HG03064 (cell line): ENCODE measurements around the gene LPCAT2.

ENCODE experiments used
- ATAC-seq: cut with Tn5 transposase; IDR thresholded peaks from one replicate; pipeline ENCODE4 v1.9.1; 2021; ENCODE audit warnings: low read depth; ENCODE audit not compliant: unreplicated experiment

The LPCAT2 gene

DNA sequence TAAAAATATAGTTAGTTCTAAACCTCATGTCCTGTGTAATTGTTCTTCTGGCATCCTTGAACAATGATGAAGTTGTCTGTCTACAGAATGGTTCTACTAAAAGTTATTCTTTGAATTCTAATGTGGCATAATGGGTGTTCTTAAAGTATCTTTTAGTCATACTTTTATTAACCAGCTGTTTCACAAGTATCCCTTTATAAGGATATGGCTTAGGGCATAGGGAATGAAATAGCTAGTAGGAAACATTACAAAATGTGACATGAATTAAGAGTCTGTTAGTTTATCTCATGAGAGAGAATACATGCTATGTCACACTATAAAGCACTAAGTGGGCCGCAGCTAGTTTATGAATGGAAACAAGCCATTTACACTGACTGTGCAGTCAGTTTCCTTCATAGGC, 31.3 kb downstream of the LPCAT2 start:
- no peak for ATAC-seq

DNA sequence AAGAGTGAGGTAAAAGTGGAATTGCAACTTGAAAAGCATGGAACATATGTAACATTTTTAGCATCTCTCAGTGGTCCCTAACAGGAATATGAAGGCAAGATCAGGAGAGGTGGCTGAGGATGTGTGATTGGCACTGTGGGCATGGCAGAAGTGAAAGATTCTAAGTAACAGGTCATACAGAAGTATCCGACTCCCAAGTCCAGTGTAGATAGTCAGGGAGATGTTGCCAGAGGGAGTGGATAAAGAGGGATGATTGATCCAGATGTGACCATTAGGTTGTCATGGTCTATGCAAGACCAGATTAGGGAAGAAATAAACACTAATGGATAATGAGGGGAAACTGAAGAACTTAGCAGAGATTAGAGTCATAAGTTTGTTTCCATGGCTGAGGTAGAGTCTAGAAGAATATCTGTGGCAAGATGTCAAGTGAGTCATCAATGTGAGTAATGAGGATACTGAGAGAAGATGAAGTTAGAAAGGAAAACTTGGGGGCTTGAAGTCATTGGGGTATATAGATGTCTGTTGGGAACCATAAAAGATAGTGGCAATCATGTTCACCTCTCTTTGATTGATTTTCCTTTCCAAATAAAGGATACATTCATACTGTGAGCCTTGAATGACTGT, 33.7 kb downstream of the LPCAT2 start:
- ATAC-seq = no peak

DNA sequence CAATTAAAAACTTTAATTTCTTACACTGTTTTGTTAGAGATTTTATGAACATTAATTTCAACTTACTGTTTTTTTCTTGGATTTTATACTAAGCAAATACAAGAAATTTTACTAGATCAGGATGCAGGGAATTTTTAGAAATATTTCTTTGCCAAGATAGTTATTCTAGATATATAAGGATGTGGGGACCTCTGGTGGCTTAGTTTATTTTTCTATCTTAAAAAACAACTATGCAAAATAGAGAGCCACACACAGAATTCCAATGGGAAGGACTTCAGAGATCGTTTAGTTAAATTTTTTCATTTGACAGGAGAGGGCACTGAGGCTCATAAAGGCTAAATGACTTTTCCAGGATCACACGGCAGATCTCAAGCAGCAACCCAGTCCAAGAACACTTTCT, 34.6 kb downstream of the LPCAT2 start:
- no peak for ATAC-seq

- ATAC-seq = no peak
Measured at GRCh38 chr16:55552621-55553020, 43.7 kb downstream of the LPCAT2 start.

DNA sequence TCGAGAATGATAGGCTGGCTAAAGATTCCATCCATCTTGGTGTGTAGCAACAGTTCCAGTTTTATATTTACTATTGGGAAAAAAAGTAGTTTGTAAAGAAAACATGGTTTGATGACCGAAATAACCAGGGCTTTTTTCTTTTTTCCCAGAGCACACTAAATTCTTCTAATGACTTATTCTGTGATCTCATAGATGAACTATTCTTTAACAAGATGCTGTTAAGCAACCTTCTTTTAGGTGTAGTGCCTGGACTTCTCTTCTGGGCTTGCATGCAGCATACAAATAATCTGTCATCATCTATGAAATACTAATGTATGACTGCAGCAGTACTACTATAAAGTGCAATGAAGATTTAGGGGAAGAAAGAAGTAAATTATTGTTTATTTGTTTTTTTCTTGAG, 46.6 kb downstream of the LPCAT2 start:
- no peak for ATAC-seq

- no peak for ATAC-seq
Measured at GRCh38 chr16:55557186-55557585, 48.3 kb downstream of the LPCAT2 start.

- ATAC-seq = no peak
Measured at GRCh38 chr16:55559233-55559632, 50.4 kb downstream of the LPCAT2 start.

GRCh38 chr16:55559933-55560516, 51.2 kb downstream of the LPCAT2 start:
- no peak for ATAC-seq

DNA sequence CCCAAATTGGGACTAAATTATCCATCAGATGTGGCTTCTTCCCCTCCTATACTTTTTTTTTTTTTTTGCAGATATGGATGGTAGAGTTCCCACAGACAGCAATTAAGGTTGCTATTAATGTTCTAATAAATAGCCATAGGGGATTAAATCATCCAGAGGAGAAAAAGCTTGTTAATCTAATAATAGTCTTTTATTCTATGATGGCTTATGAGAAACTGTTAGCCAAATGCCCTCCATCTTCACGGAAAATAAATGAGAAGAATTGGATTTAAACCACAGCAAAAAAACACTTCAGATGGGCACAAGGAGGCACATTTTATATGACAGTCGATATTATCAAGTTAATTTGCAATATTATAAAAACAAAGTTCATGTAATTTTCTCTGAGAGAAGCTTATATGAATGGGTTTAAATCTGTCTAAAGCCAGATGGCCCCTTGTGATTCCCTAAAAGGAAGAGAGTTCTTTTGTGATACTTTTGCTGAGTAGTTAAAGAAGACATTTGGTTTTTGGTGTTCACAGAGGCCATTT, 52.5 kb downstream of the LPCAT2 start:
- ATAC-seq = no peak

GRCh38 chr16:55562936-55563335, 54.1 kb downstream of the LPCAT2 start:
- no peak for ATAC-seq

DNA sequence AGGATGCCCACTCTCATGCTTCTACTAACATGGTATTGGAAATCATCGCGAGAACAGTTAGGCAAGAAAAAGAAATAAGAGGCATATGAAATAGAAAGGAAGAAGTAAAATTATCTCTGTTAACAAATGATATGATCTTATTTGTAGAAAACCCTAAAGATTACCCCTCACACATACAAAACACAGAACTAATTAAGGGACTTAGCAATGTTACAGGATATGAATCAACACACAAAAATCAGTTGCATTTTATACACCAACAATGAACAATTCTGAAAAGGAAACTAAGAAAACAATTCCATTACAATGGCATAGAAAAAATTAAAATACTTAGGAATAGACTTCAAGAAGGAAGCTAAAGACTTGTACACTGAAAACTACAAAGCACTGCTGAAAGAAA, 54.9 kb downstream of the LPCAT2 start:
- ATAC-seq = no peak

- no peak for ATAC-seq
Measured at GRCh38 chr16:55565086-55565485, 56.2 kb downstream of the LPCAT2 start.

DNA sequence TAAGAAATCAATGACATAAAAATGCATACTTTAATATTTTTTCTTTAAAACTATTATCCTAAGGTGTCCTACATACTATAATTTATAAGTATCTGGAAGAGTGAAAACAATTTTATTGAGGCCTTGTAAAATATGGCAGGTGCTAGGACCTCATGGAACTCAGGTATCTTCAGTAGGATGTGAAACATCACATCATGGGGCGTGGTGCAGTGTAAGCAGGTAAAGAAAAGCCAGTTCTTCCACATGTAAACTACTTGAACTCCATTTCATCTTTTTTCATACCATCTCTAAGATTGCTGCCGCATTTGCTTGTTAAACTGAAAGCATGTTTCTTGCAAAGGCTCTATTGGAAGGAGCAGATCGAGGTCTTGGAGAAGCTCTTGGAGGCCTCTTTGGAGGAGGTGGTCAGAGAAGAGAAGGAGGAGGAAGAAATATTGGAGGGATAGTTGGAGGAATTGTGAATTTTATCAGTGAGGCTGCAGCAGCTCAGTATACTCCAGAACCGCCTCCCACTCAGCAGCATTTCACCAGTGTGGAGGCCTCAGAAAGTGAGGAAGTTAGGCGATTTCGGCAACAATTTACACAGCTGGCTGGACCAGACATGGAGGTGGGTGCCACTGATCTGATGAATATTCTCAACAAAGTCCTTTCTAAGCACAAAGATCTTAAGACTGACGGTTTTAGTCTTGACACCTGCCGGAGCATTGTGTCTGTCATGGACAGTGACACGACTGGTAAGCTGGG, 57.7 kb downstream of the LPCAT2 start, which contains the start of gene CAPNS2:
Gene CAPNS2 (plus strand): TSS at position 253 of the 744 bp plus-strand sequence. CDS start 73 bp downstream, at position 326.
- ATAC-seq = no peak

DNA sequence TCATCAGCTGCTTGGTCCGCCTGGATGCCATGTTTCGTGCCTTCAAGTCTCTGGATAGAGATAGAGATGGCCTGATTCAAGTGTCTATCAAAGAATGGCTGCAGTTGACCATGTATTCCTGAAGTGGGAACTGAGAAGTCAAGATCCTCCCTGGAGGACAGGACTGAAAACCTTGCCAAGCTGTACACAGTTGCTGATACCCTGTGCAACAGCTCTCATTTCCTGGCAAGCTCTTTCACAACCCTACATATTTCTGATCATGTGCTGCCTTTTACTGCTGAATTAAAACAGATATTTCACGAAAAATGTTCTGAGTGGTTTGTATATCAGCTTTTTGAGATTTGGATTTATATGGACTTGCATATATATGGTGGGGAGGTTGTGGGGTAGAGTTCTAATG, 58.5 kb downstream of the LPCAT2 start:
- no peak for ATAC-seq

- ATAC-seq = no peak
Measured at GRCh38 chr16:55568207-55568606, 59.3 kb downstream of the LPCAT2 start.

DNA sequence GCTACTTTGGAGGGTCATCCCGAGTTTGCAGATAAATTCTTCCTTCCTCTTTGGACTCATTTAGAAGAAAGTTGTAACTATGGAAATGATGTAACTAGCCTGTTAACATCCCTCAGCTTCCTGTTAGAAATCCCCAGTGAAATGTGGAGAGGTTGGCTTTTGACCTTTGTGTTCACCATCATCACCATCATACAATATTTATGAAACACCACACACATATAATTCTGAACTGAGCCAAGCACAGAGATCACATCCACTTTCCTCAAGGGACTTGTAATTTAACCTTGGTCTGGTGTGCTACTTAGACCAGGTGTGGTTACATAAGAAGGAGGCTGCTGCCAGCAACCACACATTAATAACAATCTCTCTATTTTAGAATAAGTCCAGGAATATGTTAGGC, 60.2 kb downstream of the LPCAT2 start:
- ATAC-seq = no peak

DNA sequence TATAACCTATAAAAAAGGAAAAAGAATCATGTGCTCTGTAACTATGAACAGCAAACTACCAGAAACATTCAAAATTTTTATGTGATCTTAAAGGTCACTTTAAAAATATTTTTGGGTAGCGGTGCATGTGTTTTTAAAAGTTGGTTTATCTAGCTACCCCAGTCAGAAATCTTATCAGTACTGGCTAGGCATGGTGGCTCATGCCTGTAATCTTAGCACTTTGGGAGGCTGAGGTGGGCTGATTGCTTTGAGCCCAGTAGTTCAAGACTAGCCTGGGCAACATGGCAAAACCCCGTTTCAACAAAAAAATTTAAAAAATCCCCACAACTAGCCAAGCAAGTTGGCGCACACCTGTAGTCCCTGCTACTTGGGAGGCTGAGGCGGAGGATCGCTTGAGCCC, 61.3 kb downstream of the LPCAT2 start:
- no peak for ATAC-seq

DNA sequence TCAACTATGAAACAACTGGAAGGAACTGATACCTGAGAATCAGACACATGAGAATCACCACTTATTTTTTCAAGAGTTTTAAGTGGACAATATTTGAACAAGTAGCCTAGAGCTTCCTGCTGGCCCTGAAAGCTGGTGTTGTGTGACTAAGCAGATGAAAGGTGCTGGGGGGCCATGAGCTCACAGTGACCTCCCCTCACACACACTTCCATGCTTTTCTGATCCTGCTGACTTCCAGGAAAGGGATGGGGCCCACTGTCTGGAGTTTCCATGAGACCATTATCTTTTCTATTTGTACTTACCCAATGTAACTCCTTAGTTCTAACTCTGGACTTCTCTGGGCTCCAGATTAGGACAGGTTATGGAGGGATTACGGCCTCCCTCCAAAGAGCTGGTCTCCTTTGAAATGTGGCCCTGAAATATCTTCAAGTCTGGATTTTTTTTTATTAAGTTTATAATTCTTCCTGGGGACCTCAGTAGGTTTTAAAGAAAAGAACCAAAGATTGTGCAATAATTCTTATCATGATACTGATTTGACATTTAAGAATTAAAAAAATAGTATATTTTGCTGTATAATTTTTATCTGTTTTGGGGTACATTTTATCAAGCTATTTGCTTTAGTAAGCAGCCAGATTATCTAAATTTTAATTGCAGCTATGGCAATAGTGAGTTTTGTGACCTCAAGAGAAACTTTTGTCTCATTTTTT, 62.5 kb downstream of the LPCAT2 start:
- ATAC-seq = no peak

DNA sequence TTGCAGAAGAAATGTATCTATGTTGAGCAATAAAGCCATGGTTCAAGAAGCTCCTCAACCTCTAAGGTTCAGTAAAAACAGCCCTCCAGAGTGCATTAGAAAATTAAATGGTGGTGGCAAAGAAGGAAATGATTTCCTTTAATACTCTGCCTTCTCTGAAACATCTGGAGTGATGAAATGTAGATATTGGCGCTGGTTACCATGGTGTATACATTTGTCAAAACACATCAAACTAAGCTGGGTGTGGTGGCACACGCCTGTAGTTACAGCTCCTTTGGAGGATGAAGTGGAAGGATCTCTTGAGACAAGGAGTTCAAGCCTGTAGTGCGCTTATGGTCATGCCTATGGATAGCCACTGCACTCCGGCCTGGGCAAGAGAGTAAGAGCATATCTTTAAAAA, 63.6 kb downstream of the LPCAT2 start:
- no peak for ATAC-seq

- no peak for ATAC-seq
Measured at GRCh38 chr16:55574811-55575210, 65.9 kb downstream of the LPCAT2 start.

DNA sequence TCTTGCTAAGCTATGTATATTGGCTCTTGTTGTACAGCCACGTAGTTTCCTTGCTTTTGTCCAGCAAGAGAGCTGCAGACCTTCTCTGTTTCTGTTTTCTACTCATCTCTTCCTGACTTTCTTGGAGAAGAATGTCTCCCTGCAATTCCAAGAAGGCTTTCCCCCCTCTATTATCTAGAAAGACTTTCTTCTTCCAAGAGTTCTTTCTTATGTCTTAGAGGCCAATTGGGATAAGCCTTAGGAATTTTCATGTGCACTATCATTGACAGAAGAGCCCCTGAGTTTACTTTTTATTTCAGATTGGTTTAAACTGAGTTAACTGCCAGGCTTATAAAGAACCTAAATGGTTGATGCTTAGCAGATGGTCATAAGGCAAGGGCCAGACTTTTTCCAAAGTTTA, 66.6 kb downstream of the LPCAT2 start:
- ATAC-seq = no peak
